Bronchial epithelial cell (primary cell): ENCODE measurements around the gene MAP4K3. TPM values are rescaled to one million over a fixed set of nuclear protein-coding genes. Genes with fewer than 3 reads are reported as not detected.

Experiments used
- DNase-seq: peaks from one replicate; pipeline ENCODE4 v3.0.0-alpha.2; 2010; ENCODE audit warnings: low read depth
- FAIRE-seq: peaks from 2 replicates; lab custom pipeline; 2011; peaks lifted over from hg19 to GRCh38; lab: Jason Lieb, UNC
- H3K27me3 ChIP-seq: 2 replicates; pipeline ENCODE4 v1.5.1; 2011; ENCODE audit warnings: low read length; ENCODE audit not compliant: control insufficient read depth, insufficient read depth
- H3K36me3 ChIP-seq: 2 replicates; pipeline ENCODE4 v1.5.1; 2011; ENCODE audit warnings: low read length; ENCODE audit not compliant: control insufficient read depth, insufficient read depth
- H3K4me3 ChIP-seq: 2 replicates; pipeline ENCODE4 v1.5.1; 2011; ENCODE audit warnings: mild to moderate bottlenecking, low read depth, low read length, control low read depth
- total RNA-seq: library from RNA; depleted of rRNA; stranded (reverse); fragments of >200 nt; gene quantifications from 2 replicates; pipeline ENCODE4 v1.2.1, GENCODE V29; 2014
- TF ChIP-seq, protein P1 (sequence below): IDR thresholded peaks from 2 replicates; pipeline ENCODE4 v1.5.1; 2011; ENCODE audit warnings: mild to moderate bottlenecking, moderate library complexity, low read length, control low read depth, inconsistent platforms; ENCODE audit not compliant: insufficient read depth, severe bottlenecking

MAP4K3 gene
- 19.7 and 22.0 TPM in 2 replicates for total RNA-seq

DNA sequence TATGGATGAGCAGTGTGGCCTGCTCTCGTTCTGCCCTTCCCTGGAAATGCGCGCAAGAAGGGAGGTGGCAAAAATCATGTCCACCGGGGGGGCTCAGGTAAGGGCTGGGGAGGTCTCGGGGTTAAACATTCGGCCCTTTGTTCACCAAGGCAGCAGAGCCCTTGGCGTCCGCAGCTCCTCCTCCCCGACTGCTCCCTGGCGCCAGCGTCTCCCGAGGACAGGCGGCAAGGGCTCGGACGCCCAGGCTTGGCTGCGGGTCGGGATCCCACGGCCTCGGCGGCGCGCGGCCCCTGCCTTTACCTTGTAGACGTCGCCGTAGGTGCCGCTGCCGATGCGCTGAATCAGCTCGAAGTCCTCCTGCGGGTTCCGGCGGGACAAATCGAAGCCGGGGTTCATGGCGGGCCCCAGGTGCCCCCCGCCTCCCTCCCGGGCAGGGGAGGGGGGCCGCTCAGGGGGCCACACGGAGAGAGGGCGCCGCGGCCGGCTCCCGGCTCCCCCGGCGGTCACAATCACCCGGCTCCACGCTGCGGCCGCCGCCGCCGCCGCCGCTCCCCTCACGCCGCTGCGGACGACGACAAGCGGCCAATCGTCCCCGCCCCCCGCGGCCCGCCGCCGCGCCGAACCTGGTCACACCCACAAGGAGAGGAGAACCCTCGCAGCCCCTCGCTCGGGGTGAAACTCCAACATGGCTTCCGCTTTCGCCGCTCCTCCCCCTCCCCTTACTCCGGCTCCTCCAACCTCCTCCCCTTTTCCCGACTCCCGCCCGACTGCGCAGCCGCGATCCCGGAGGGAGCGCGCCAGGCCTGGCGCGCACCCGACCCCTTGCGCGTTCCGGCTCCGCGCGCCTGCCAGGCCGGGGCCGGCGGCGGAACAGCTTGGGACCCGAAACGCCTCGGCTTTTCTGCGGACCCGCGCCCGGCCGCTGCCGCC is at the start of gene MAP4K3:
Gene MAP4K3, minus strand, starts transcription at position 694 of the 930 bp plus-strand sequence. Its CDS starts 298 bp downstream, at position 396.
- peak; percentile 83 for DNase-seq
- Histone ChIP-seq H3K4me3 (peak within 1 kb of the TSS; percentile 91), H3K36me3 (no peaks in the 10 kb centered on the region), H3K27me3 (no peaks in the 10 kb centered on the region)
- no peak for FAIRE-seq
- TF ChIP-seq, protein P1, sequence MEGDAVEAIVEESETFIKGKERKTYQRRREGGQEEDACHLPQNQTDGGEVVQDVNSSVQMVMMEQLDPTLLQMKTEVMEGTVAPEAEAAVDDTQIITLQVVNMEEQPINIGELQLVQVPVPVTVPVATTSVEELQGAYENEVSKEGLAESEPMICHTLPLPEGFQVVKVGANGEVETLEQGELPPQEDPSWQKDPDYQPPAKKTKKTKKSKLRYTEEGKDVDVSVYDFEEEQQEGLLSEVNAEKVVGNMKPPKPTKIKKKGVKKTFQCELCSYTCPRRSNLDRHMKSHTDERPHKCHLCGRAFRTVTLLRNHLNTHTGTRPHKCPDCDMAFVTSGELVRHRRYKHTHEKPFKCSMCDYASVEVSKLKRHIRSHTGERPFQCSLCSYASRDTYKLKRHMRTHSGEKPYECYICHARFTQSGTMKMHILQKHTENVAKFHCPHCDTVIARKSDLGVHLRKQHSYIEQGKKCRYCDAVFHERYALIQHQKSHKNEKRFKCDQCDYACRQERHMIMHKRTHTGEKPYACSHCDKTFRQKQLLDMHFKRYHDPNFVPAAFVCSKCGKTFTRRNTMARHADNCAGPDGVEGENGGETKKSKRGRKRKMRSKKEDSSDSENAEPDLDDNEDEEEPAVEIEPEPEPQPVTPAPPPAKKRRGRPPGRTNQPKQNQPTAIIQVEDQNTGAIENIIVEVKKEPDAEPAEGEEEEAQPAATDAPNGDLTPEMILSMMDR, result no peak

- Histone ChIP-seq H3K4me3 (no peak overlapping the region), H3K27me3 (no peaks in the 10 kb centered on the region), H3K36me3 (no peaks in the 10 kb centered on the region)
- TF ChIP-seq, protein P1, result no peak
- FAIRE-seq, result no peak
- no peak for DNase-seq
Observed at GRCh38 chr2:39486071-39486470, 49.0 kb upstream of the MAP4K3 start.

GRCh38 chr2:39484620-39485495 is 47.8 kb upstream of the MAP4K3 start:
- Histone ChIP-seq H3K36me3 (no peaks in the 10 kb centered on the region), H3K4me3 (no peak overlapping the region), H3K27me3 (no peaks in the 10 kb centered on the region)
- TF ChIP-seq, protein P1, result no peak
- DNase-seq, result no peak
- FAIRE-seq, result no peak

DNA sequence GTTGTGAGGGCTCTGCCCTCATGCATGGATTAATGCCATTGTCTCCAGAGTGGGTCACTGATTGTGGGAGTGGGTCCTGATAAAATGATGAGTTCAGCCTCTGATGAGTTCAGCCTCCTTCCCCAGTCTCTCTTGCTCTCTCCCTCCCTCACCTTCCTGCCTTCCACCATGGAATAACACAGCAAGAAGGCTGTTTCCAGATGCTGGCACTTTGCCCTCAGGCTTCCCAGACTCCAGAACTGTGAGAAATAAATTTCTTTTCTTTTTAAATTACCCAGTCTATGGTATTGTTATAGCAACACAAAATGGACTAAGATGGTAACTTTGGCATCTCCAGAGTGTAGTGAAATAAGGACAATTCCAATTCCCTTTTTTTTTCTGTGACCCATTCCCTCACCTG is 47.1 kb upstream of the MAP4K3 start:
- H3K36me3 ChIP-seq, result no peaks in the 10 kb centered on the region
- no peak overlapping the region for H3K4me3 ChIP-seq
- no peak for FAIRE-seq
- no peaks in the 10 kb centered on the region for H3K27me3 ChIP-seq
- no peak for DNase-seq
- TF ChIP-seq, protein P1, result no peak

DNA sequence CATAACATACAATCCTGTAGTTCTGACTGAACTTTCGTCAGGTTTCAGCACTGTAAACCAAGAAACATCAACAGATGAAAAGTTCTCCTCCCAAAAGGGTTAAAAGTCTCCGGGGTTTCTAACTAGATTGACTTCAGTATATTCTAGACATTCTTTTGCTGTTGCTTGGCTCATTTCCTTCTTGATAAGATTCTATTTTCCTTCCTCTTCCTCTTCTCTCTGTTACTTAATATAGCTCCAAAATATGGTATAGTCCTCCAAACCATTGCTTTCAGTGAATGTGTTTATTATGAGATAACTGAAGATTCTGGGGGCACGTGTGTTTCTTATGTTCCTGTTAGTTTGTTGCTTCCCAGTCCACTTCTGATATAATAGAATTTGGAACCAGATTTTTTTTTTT is 46.4 kb upstream of the MAP4K3 start:
- Histone ChIP-seq H3K4me3 (no peak overlapping the region), H3K36me3 (no peaks in the 10 kb centered on the region), H3K27me3 (no peaks in the 10 kb centered on the region)
- DNase-seq, result no peak
- TF ChIP-seq, protein P1, result no peak
- FAIRE-seq, result no peak
